ENCODE data around the gene MTERF2.
"Not testable (repeated sequence)": the region's sequence is repeated elsewhere in the genome, so short reads cannot be mapped to it uniquely, and the experiment has no call there.

The MTERF2 gene

GRCh38 chr12:106986625-106987389 lies at the start of gene MTERF2:
MTERF2 (minus strand) TSS chr12:106987146; CDS start chr12:106978714, 8,432 bp downstream.
- peak; percentile 88 for DNase-seq

- DNase-seq: no peak
These were observed 48.8 kb upstream of the MTERF2 start for GRCh38 chr12:107035733-107036132.

GRCh38 chr12:107033758-107034739 lies 47.1 kb upstream of the MTERF2 start:
- DNase-seq: no peak

GRCh38 chr12:107032266-107032665 lies 45.3 kb upstream of the MTERF2 start:
- no peak for DNase-seq

GRCh38 chr12:107031061-107031460 lies 44.1 kb upstream of the MTERF2 start:
- no peak for DNase-seq

GRCh38 chr12:107029081-107029480 lies 42.1 kb upstream of the MTERF2 start:
- DNase-seq: no peak

GRCh38 chr12:107027636-107028053 lies 40.7 kb upstream of the MTERF2 start:
- DNase-seq: peak; percentile 47

GRCh38 chr12:107026806-107027635 lies 40.1 kb upstream of the MTERF2 start:
- DNase-seq: no peak

- not testable (repeated sequence) for DNase-seq
These were observed 39.4 kb upstream of the MTERF2 start for GRCh38 chr12:107026356-107026755.

- no peak for DNase-seq
These were observed 38.7 kb upstream of the MTERF2 start for GRCh38 chr12:107025671-107026070.

GRCh38 chr12:107019546-107019945 lies 32.6 kb upstream of the MTERF2 start:
- no peak for DNase-seq

GRCh38 chr12:107017042-107017441 lies 30.1 kb upstream of the MTERF2 start:
- DNase-seq: no peak

GRCh38 chr12:107014055-107014454 lies 27.1 kb upstream of the MTERF2 start:
- no peak for DNase-seq

GRCh38 chr12:107012736-107013425 lies 25.9 kb upstream of the MTERF2 start:
- DNase-seq: no peak

GRCh38 chr12:107011519-107011918 lies 24.6 kb upstream of the MTERF2 start:
- no peak for DNase-seq

GRCh38 chr12:107007411-107007810 lies 20.5 kb upstream of the MTERF2 start:
- DNase-seq: no peak

- DNase-seq: not testable (repeated sequence)
These were observed 15.7 kb upstream of the MTERF2 start for GRCh38 chr12:107002665-107003064.

GRCh38 chr12:106999446-106999845 lies 12.5 kb upstream of the MTERF2 start:
- no peak for DNase-seq

- no peak for DNase-seq
These were observed 11.0 kb upstream of the MTERF2 start for GRCh38 chr12:106997916-106998315.

- not testable (repeated sequence) for DNase-seq
These were observed 9.2 kb upstream of the MTERF2 start for GRCh38 chr12:106996102-106996501.

GRCh38 chr12:106994579-106995220 lies 7.8 kb upstream of the MTERF2 start:
- DNase-seq: no peak

GRCh38 chr12:106987846-106988245 lies 900 bp upstream of the MTERF2 start:
- no peak for DNase-seq

Data from activated CD4-positive, alpha-beta T cell treated with anti-CD3 and anti-CD28 coated beads, Interleukin-2, Interleukin-6, amounts not matched to agents 100 ng/mL and 50 ng/mL, durations not matched to agents 16 hours and 8 hours (primary cell).